ENCODE measurements around the gene PPP1CB.

Gene PPP1CB

DNA sequence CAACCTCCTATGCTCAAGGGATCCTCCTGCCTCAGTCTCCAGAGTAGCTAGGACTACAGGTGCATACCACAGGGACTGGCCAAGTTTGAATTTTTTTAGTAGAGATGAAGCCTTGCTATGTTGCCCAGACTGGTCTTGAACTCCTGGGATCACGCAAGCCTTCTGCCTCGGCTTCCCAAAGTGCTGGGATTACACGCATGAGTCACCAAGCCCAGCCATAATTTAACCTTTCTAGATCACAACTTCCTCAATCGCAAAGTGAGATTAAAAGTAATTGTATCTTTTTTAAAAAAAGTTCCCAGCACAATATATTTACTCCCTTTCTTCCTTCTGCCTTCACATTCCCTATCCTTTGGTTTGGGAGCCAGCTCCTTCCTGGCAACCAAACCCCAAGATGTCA is 5.8 kb upstream of the PPP1CB start:
- no peak for DNase-seq

DNA sequence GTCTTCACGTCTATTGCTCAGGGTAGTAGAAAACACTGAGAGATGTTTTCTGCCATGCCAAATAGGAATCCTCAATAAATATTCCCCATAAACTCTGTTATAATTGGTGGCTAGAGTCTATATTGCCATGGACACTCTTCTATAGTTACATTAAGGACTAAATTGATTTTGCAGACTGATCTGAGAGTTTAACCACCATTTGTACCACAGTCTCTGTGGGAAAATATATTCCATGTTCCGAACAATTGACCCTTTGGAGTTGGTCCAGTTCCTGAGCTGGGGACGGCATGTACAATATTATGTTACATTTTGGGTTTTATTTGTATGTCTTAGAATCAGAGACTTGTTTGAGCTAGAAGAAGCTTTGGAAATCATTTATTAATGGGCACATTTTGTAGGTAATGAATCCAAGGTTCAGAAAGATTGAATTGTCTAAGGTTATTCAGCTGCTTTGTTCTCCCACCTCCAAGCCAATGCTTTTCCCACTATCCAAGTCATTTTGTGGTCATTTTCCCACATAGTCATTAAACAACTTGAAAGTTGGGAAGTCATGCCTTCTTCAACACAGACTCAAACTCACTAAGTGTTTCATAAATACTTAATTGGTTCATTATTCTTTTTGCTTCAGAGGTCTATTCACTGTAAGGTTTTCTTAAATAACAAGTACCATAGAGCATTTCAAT is 5.1 kb upstream of the PPP1CB start:
- no peak for DNase-seq

DNA sequence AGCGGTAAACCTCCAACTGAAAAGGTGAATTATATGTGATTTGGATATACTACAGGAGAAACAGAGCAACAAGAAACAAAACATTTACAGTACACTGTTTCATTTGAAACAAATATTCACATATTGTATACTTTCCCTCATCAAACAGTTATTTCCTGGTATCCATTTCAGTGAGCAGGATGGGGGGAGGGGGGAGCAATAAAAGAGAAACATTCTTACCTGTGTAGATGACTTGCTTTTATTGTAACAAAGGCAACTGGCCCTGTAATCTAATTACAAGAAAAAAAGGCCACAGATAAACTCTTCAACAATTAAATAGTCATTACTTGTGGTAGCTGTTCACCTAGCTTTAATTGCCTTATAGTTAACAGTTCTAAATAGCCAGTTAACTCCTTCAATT is 3.9 kb upstream of the PPP1CB start:
- no peak for DNase-seq

DNA sequence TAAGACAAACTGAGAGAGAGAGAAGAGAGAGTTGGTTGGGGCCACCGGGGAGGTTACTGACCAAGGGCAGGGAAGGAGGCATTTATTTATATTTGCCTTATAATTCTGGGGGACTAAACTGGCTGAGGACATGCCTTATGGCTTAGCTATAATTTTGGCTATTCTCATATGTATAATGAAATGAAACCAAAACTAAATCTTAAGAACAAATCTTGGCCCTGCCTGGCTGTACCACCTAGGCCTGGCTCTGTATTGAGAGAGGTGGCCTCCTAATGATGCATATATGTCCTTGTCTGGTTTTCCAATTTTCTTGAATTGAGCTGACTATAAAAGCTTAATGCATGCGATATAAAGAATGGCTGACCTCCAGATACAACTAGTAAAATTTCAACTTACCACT is 3.5 kb upstream of the PPP1CB start:
- DNase-seq: no peak

DNA sequence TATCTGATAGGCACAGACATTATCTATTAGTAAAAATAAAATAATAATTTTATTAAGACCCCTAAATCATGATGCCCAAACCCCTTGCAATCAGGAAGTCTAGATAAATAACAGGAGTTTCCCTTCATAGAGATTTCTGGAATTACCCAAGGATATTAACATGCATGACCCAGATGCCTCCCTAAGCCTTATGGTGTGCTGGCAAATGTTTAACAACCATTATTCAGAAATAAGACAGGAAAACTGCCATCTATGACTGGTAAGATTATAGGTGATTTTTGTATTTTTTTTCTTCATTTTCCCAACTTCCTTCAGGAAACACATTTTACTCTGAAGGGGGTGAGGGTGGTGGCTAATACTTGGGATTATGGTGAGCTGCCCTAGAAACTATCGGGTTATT is 2.7 kb upstream of the PPP1CB start:
- no peak for DNase-seq

DNA sequence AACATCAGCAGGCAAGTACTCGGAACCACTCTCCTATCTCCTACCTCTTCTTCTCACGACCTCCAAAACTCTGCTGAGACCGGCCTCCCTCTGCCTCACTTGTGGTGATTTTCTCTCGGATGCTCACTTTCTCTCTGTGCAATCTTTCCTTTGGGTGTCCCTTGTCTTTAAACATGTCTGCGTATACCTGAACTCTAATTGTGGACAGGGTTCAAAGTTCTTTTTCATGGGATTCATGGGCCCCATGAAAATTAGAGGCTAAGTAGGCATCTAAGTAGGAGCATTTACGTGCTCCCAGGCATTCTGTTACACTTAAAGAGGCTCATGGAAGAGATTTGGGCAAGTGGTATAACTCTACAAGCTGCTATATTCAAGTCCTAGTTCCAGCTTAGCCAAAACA is 2.1 kb upstream of the PPP1CB start:
- no peak for DNase-seq

DNA sequence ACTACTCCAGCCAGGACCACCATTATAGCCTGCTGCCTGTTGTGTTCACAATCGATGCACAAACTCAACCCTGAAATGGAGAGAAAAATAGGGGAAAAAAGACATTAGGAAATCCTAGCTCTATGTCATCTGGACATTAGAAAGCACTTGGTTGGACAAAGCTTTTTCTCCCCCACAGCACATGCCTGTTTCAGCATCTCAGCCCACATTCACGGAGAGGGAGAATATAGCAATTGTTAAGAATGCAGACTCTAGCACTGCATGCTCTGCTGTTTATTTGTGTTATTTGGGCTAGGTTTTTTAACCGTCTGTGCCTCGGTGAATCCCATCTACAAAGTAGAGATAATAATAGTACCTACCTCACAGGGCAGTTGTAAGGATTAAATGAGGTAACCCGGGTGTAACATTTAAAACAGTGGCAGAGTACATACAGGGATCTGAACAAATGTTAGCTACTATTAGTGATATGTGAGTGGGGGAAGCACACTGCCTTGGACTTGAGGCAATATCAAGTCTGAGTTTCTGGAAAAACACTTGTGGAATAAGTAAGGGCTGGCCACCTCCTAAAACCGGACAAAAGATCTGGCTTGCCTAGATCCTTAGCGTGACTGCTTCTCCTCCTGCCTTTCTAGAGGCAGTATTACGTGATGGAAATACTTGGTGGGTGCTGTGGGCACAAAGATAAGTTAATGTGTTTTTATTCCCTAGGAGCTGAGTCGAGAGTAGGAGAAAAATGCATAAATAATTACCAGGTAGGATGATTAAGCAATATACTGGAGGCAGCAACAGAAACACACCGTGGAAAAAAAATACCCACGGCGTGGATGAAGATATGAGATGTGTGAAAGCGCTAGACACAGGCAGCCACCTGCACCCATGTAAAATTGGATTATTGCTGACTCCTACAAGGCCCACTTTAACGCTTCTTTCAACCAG is 1.0 kb upstream of the PPP1CB start:
- DNase-seq: peak; percentile 14

DNA sequence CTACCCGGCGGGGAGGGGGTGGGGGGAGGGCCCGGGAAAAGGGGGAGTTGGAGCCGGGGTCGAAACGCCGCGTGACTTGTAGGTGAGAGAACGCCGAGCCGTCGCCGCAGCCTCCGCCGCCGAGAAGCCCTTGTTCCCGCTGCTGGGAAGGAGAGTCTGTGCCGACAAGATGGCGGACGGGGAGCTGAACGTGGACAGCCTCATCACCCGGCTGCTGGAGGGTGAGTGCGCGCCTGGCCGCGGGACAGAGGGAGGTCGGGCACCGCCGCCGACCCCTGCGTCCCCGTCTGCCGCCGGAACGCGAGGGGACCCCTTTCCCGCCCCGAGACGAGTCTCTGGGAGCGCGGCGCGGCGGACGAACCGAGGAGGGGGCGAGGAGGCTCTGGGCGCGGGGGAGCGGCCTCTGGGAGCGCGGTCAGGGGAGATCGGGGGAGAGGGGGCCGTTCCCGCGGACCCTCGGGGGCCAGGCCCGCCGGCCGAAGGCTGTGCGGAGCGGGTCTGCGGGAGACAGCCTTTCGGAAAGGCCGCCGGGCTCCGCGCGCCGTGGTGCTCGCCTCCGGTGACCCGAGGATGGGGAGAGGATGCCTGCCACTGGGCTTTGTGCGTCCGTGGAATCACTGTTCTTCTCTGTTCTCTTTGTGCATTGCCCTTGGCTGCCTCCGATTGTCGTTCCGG is 463 bp downstream of the PPP1CB start:
- DNase-seq: peak; percentile 9

DNA sequence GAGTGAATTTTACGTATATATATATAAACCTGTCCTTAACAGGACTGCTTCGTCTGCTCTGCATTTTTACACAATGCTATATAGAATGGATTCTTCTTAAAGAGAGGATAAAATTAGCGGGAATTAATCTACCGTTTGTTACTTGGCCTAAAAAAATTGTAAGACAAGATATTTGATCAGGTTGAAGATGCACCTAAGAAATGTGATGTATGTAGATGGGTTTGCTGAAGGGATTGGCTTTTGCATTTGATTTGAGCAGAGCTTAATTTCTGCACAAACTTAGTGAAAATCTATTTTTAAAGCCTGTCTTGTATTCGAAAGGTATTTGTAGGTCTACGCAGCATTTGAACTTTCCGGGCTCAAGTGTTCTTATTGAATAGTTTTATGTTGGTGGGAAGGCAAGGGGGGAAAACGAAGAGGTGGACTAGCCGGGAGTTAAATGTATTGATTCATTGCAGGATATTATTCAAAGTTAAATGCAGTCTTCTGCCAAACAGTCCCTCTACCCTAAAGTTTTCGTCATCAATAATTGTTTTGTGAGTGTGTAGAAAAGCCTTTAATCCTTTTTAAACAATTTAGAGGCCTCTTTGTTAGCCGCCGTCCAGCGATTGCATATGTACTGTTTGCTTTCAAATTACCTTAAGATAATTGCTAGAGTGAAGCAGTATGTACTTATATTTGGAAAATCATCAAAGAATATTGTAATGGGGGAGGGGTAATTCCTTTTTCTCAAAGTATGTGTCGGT is 1.2 kb downstream of the PPP1CB start:
- DNase-seq: no peak

DNA sequence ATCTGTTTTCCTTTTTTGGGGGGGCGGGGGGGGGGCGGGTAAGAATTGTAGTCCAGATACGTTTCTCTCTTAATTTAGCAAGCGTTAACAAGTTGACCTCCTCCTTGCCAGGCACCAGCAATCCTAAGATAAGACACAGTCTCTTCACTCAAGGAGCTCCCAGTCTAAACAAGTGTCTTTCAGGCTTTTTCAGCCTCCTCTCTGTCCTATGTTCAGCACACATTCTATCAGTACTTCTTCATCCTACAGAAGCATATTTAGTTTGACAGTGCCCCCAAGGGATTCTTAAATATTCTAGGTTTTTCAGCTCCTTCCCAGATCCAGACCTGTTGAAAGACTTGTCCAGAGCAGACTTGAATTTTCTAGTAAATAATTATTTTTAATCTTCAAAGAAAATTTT is 2.7 kb downstream of the PPP1CB start:
- no peak for DNase-seq

DNA sequence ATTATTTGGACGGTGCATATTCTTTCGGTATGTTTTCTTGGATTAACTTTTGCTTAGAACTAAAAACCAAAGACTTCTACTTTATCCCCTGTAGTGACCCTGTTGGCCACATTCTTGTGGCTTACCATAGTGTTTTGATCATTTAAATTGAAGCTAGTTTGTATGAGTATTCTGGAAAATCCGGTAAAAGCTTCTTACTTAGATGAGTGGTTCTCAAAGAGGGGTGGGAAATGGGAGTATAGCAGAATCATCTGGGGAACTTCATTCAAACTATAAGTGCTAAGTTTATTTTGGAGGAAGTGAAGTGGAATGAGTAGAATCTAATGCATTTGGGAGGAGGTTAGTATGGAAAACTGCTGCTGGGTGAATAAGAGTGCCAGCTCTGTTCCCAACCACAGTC is 3.8 kb downstream of the PPP1CB start:
- DNase-seq: no peak

DNA sequence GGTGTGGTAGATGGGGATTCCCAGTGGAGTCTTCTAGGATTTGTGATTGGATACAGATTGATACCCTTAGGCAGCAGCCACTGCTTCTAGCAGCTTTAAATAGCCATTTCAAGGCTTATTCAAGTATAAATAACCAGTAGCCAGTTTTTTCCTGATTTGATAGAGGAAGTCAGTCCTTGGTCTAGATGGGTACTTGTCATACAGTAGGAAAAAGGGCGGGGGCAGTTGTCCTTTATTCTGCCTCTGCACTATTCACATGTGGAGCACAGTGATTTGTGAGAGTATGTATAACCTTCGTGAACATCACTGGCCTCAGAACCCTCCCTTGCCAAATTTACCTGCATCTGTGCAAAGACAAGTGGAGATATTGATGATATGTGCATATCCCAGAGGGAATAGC is 6.8 kb downstream of the PPP1CB start:
- DNase-seq: no peak

DNA sequence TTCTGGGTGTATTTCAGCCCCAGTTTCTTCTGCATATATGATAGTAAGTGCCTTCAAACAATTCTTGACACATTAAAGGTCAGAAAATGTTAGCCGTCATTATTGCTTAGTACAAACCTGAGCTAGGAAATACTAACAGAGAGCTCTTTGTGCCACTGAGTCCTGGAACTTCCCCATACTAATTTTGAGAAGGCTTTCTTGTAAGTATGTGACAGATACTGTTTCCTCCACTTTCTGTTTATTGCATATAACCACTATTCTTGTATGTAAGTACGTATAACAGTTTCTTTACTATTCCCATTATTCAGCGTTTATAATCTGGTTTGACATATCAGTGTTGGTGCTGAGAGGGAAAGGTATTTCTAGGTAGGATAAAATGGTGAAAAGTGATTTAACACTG is 9.8 kb downstream of the PPP1CB start:
- DNase-seq: no peak

DNA sequence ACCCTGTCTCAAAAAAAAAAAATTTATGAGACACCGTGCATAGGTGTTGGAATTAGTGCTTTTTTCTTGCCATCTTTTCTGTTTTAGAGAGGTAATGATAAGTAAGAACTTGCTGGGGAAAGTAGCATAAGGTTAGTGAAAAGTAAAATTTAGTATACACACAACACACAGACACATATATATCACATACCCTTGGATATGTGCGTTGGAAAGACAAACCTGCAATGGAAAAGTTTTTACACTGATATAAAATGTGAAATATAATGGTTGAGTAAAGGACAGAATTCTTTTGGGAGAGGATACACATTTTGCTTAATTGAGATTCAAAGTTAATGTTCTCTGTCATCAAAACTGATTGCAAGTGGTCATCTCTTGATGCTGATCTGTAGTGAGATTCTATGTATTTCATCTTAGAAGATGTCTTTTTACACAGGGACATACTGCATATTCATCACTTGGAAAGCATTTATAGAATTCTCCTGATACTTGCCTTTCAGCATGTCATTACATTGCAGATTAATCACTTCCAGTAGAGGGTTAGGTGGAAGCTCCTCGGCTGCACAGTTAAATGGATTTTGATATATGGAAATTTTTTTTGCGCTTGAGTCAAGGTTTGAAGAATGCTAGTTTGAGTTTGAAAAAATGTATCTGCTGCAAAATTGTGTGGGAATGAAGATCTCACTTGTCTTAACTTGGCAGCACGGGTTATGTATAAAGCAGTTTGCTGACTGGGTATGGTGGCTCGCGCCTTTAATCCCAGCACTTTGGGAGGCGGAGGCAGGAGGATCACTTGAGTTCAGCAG is 13.5 kb downstream of the PPP1CB start:
- DNase-seq: no peak

DNA sequence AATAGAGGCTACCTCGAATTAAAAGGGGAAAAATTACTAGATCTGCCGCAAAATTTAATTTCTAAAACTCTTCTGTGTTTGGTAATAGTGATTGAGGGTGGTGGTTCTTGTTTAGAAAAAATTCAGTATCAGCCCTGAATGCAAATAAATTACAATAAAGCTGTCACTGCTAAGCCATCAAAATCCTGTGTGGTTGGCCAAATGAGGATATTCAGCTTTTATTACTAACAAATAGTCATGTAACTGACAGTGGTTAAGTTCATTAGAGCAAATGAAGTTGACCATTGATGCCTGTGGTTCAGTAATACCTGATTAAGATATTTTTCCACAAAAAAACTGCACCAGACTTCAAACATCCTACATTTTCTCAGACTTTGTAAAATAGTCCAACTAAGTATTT is 14.4 kb downstream of the PPP1CB start:
- DNase-seq: no peak

DNA sequence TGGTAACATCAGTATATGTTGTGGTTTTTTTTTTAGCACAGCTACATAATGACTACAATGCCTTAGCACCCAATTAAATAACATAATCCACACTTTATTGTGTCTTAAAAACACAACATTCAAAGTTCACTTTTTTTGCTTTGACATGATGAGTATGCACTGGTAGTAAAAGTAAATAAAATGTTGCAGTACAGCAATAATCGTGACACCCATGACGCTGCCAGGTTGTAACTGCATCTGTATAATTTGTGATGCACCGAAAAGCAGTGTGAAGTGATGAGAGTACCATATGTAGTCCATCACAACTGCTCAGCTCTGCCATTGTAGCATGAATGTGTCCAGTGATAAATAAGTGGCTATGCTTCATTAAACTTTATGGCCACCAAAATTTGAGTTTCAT is 15.7 kb downstream of the PPP1CB start:
- DNase-seq: no peak

DNA sequence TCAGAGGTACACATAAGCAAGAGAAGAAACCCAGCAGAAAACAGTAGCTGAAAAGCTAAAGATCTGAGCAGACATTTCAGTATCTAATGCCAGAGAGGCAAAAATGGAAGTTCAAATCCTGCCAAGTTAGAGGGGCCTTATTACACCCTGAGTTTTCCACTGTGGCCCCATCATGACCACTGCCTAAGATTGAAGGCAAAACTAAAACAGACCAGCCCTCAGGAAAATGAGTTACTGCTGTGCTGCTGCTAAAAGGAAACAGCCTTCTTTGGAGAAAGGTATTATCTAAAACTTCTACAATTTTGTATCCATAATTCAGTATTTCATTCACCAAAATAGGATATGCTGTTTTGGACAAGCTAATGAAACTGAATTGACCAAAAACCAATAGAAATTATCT is 16.8 kb downstream of the PPP1CB start:
- no peak for DNase-seq

DNA sequence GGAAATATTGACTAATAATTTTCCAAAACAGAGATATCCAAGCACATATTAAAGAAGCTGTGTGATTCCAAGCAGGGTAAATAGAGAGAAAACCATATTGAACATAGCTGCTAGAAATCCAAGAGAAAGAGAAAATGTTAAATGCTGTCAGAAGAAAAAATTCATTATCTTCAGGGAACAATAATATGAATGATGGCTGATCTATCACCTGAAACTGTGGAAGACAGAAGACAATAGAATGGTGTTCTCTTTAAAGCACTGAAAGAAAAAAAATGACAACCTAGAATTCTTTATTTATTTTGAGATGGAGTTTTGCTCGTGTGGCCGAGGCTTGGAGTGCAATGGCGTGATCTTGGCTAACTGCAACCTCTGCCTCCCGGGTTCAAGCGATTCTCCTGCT is 17.3 kb downstream of the PPP1CB start:
- DNase-seq: no peak

DNA sequence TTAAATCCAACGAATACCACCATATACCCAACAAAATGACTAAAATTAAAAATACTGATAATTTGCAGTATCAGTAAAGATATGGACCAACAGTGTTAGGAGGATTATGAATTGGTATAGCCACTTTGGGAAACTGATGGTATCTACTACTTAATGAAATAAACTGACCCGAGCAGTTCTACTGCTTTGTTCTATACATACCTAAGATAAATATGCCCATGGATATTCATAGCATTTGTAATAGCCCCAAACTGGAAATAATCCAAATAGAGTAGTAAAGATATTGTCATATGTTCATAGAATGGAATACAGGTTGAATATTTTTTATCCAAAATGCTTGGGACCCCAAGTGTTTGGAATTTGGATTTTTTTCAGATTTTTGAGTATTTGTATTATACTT is 20.7 kb downstream of the PPP1CB start:
- no peak for DNase-seq

DNA sequence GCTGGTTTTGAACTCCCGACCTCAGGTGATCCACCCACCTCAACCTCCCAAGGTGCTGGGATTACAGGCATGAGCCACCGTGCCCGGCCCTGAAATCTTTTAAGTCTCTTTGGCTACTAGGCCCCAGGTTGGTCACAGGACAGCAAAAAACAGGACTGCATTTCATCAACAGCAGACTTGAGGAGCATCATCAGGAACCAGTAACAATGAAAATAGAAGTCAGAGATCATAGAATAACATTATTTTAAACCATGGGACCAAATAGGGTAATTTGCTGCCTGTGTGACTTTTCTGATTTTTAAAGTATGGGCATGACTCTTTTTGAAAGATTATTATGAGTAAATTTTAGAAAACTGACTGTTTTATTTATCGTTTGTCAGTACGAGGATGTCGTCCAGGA is 24.8 kb downstream of the PPP1CB start:
- DNase-seq: no peak

DNA sequence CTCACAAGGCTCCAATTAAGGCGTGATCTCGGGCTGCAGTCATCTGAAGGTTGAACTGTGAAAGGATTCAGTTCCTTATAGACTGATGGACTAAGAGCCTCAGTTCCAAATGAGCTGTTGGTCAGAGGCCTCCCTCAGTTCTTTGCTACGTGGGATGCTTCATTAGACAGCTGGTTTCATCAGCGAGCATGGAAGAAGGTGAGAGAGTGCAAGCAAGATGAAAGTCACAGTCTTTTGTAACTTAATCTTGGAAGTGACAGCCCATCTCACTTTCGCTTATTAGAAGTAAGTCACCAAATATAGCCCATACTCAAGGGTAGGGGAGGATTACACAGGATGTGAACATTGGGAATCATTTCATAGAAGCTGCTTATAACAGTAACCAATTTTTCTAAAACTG is 26.8 kb downstream of the PPP1CB start:
- DNase-seq: no peak

DNA sequence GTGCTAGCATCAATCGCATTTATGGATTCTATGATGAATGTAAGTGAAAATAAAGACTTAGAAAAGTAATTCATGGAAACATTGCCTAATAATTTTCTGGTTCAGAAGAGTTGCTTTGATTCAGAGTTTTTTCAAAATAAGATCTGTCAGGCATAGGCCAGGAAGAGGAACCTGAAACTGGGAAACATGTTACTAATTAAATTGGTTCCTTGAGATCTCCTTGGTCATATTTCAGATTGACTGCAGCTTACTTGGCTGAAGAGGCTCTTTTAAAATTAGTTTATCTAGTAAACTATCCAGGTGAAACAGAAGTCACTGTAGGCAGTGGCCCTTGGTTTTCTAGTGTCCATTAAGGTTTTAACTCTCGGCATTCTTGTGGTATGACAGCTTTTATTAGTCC is 27.4 kb downstream of the PPP1CB start:
- no peak for DNase-seq

All from effector CD4-positive, alpha-beta T cell (primary cell).